ENCODE measurements around the gene COX10.
"Not testable (repeated sequence)": the region's sequence is repeated elsewhere in the genome, so short reads cannot be mapped to it uniquely, and the experiment has no call there.

Gene COX10

DNA sequence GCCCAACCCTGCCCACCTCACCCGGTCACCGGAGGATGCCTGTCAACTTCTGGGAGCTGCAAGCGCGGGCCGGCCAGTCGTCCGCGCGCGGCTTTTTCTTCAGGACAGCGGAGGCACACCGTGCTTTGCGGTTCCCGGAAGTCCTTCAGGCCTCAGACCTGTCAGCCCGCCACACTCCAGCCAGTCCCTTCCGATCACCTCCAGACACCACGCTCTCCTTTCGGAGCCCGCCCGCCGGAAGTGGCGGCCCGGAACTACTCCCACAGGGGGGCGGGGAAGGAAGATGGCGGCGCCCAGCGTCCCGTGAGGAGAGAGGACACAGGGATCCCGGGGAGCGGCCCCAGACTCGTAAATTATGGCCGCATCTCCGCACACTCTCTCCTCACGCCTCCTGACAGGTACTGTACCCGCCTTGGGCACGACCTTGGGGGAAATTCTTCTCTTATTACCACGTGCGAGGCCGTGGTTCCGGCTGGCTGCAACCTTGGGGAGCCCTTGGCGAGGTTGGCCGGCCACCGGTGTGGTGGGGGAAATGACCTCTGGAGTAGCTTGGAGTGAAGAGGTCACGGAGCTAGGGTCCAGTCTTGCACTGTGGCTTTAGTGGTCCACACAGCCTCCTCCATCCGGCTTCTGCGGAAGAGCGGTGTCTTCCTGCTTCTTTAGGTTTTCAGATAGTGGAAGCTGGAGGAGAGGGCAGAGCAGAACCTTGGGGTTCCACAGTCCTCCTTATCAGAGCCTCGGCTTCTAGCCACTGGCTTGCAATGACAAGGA lies at the start of gene COX10:
COX10 (plus strand) TSS at position 254 of the 771 bp plus-strand sequence; CDS start at position 356, 102 bp downstream.
- peak; percentile 82 to 95 for DNase-seq

DNA sequence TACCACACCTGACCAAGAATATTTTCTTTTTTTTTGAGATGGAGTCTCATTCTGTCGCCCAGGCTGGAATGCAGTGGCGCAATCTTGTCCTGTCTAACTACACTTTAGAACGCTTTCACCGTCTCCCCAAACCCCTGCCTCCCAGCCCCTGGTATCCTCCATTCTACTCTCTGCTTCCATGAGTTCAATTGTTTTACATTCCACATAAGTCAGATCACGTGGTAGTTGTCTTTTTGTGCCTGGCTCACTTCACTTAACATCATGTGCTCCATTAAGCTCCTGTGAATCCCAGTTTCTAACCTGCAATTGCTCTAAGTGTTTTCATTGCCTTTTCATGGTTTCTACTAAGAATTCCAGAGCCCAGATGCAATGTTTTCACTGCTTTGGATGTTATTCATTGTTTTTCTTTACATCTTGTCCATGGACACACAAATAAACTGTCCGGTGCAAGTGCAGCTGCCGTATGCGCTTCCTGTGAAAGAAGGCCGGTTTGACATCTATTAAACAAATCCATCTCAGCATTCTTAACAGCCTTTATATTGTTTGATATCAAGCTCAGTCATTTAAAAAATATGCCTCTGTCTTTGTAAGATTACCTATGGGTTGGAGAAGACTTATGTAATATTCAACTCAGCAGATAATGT lies 47.5 kb upstream of the COX10 start:
- DNase-seq = not testable (repeated sequence)

DNA sequence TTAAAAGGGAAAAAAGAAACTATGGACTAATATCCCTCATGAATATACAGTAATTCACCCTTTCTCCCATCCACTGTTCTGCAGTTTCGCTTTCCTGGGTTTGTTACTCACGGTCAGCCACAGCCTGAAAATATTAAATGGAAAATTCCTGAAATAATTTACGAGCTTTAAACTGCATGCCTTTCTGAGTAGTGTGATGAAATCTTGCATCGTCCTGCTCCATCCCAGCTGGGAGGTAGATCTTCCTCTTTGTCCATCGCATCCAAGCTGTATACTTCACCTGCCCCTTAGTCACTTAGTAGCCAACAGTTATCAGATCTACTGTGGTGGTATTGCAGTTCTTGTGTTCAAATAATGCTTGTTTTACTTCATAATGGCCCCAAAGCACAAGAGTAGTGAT lies 39.5 kb upstream of the COX10 start:
- not testable (repeated sequence) for DNase-seq

DNA sequence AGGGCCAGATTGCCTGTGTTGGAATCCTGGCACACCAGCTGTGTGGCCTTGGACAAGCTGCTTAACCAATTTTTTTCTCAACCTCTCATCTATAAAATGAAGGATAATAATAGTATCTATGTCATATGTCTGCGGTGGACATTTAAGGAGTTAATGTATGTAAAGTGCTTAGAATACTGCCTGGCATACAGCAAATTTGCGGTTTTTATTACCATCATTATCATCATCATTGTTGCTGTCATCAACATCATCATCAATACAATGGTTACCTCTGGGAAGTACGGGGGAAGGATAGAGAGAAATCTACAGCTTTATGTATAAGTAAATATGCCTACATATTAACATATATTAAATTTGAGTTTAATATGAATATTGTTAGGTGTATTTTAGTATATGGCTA lies 37.1 kb upstream of the COX10 start:
- DNase-seq = no peak

DNA sequence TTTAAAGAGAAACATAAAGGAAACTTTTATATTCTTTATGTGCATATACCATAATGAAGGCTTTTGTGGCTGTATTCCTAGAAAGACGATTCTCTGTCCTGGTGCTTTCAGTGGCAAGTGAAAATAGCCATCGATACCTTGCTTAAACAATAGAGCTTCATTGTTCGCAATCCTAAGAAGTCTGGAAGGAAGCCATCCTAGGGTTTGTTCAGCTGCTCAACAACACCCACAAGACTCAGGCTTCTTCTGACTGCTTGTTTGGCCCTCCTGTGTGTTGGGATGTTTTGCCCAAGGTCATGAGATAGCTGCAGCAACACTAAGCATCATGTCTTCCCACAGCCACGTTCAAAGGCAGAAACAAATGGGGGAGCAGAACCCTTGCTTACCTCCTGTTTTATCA lies 36.1 kb upstream of the COX10 start:
- DNase-seq = no peak

DNA sequence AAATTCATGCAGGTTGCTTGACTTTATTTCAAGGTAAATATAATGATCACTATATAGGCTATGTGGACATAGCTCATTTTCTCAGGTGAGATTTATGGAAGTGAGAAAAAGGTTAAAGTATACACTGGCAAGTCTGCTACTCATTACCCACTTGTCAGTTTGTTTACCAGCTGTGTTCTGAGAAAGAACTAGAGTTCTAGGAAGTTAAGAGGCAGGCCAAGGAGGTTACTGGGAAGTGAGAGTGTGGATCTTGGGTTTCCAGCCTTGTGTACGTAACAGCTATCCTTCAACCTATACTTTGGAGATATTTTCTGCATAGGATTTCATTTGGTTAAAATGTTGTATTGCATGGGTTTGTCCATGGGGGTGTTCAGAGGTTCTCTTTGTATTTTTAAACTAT lies 31.9 kb upstream of the COX10 start:
- DNase-seq = no peak

DNA sequence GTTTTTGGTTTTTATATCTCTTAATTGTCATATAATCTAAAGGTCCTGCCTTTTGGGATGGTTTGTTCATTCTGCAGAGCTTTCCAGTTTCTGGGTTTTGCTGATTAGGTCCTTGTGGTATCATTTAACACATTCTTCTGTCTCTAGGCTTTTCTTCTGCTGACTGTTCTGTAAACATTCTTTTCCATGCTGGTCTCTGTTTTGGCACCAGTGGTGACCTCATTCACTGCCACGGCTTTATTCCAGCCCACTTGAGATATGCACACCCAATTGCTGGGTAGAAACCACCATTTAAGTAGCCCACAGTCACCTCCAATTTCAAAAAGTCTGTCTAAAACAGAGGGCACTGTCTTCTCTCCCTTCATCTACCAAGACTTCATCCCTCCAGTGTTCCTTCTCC lies 31.1 kb upstream of the COX10 start:
- no peak for DNase-seq

DNA sequence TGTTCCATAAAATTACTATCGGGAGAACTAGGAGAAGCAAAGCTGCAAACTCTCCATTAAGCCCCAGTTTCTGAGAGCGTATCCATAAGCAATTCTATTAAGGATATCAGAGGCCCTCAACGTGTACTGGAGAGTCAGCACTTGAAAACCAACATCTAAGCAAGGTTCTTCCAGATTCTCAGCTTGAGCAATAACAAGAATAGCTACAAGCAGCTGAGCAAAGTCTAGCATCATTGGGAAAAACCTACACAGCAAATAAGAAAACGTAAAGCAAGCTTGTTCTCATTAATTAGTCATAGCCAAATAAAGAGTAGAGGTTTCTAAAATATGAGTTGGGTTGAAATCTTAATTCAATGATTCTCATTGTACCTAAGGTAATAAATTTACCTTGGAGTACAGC lies 26.9 kb upstream of the COX10 start:
- DNase-seq = no peak

DNA sequence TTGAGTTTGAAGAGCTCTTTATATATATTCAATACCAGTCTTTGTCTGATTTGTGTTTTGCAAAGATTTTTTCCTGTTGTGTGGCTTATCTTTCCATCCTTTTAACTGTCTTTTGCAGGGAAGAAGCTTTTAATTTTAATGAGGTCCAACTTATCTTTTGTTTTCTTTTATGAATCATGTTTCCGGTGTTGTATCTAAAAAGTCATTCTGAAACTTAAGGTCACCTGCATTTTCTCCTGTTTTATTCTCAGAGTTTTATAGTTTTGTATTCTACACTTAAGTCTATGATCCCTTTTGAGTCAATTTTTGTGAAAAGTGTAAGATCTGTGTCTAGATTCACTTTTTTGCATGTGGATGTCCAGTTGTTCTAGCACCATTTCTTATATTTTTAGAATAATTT lies 24.6 kb upstream of the COX10 start:
- DNase-seq = no peak

DNA sequence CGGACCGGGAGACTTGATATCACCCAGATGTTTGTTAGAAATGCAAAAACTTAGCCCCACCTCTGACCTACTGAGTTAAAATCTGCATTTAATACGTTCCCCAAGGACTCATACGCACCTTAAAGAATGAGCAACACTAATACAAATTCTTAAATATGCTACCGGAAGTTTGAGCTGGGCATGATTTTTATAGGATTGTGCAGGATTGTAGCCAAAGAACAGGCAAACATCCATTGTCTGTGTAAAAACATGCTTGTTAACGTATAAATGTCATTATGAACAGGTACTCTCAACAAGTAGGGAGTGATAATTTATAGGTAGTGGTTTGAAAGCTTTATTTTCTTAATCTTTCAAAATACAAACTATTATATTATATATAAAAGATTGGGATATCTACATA lies 22.3 kb upstream of the COX10 start:
- DNase-seq = no peak

DNA sequence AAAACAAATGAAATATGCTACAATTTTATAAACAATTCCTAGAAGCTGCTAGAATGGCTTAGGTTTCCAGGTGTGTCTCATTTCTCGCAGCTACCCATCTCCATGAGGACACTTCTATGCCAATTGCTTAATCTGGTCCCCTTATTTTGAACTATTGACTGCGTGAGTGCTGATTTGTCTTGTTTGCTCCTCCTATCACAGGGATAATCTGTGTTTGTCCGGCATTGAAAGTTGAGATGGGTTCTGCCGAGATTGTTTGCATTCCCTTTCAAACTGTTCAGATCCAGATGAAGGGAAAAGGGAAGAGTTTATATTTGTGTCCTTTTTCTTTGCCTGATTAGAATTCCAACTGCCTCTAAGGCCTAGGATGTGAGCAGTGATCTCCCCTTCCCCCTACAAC lies 21.7 kb upstream of the COX10 start:
- no peak for DNase-seq

DNA sequence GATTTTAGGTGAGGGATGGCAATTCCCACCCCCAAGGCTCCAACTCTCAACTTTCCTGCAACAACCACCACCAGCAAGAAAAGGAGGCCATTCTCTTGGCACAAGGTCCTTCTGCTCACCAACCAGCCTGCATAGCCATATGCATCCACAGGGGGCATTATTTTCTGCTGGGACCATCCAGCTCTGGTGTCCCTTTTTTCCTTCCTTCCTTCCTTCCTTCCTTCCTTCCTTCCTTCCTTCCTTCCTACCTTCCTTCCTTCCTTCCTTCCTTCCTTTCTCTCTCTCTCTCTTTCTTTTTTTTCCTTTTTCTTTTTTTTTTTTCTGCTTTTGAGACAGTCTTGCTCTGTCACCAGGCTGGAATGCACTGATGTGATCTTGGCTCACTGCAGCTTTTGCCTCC lies 21.1 kb upstream of the COX10 start:
- DNase-seq = no peak

DNA sequence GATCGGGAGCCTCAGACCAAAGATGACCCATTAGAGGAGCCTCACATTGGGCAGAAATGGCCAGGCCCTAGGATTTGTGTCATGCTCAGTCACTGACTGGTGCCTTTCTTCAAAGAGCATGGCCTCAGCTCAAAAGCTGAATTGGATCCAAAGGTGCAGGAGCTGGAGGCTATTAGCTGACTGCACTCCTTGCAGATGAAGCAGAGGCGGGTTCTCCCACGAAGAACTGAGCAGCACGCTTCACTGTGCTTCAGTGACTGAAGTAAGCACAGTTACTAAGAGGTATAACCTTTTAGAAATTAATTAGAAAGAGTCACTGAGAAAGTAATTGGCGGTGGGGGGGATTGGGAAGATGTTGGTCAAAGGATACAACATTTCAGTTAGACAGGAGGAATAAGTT lies 18.7 kb upstream of the COX10 start:
- DNase-seq = no peak

DNA sequence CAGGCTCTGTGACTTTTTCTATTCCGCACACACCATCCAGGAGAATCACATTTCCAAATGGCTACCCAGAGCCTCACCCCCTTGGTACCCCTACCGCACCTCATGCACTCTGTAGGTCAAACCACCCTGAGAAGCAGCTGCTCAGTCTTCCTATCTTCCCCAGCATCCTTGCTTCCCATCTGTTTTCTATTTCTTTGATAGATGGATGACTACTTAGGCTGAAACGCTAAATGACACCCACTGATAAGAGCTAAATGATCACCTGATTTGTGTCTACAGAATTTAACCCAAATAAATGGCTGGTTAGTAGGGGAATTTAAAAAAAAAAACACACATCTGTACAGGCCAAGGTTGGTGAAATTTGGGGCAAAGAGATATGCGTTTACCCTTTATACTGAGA lies 17.6 kb upstream of the COX10 start:
- no peak for DNase-seq

DNA sequence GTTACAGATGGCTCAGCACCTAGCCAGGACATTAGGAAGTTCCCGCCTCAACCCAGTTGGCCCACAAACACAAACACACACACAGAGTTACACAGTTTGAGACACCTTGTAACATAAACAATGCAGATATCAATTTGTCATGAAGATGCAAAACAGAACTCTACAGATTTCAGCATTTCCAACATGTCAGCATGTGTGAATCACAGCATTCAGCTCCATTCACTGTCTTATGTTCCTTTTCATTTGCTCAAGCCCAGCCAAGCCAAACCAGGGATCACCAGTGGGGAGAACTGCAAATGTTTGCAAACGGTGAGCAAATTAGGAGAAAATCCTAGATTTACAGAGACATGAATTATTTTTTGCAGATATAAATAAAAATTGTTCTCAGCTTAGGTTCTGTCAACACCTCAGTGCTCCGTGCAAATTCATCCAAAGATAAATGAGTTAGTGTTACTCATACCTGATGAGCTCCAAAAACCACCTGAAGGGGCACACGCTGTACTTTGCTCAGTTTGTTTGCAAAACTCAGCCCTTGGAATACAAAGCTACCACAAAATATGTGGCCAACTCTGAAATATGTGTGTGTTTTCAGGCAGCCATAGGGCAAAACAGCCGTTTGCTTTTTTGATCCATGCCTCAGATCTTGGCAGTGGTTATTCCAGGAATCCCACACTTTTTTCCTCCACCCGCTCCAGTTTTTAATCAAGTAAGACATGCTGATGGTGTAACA lies 16.3 kb upstream of the COX10 start:
- DNase-seq = no peak

DNA sequence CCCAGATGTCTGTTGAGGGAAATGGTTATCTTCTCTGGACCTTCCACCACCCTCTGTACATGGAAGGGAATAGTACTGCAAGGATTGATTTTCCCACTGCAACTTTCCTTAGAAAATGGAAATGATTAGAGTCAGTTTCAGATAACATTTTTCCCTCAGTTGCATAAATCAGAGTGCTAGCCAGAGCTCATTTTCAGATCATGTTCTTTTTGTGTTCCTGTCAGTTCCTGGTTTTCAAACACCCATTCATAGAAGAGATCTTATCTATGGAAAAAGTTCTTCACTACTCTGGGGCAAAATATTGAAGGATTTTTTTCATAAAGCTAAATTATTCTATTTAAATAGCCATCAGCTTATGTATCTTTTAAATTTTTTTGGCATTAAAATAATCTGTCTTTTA lies 11.7 kb upstream of the COX10 start:
- DNase-seq = no peak

DNA sequence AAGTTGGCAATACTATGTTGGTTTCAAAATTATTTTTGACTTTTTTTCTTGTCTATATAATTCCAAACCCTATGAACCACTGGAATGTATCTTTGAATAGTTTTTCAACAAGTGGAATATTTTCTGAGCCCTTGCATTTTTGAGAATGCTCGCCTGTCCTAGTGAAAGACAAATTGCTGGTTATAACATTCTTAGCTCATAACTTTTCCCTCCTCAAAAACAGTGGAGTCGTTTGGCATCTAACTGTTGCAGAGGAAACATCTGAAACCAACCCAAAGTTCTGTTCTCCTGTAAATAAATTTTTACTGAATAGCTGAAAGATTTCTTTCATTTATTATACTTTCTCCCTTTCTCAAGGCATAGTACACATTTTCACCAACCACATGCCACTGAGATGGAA lies 11.3 kb upstream of the COX10 start:
- DNase-seq = no peak

DNA sequence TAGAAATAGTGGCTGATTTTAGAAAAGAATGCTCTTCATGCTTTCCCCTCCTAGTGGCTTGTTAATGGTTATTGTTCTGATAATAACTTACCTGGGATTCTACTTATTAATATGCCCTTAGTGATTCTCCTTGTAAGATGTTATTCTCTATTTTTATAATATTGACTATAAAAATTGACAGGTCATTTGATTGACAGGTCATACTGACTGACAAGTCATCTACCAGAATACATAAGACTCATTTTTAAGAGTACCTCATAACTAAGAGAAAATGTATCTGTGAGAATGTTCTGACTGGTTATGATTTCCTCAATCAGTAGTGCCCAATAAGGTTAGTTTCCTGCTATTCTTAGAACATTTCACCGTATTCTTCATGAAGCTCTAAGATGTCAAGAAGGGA lies 8.6 kb upstream of the COX10 start:
- DNase-seq = no peak

DNA sequence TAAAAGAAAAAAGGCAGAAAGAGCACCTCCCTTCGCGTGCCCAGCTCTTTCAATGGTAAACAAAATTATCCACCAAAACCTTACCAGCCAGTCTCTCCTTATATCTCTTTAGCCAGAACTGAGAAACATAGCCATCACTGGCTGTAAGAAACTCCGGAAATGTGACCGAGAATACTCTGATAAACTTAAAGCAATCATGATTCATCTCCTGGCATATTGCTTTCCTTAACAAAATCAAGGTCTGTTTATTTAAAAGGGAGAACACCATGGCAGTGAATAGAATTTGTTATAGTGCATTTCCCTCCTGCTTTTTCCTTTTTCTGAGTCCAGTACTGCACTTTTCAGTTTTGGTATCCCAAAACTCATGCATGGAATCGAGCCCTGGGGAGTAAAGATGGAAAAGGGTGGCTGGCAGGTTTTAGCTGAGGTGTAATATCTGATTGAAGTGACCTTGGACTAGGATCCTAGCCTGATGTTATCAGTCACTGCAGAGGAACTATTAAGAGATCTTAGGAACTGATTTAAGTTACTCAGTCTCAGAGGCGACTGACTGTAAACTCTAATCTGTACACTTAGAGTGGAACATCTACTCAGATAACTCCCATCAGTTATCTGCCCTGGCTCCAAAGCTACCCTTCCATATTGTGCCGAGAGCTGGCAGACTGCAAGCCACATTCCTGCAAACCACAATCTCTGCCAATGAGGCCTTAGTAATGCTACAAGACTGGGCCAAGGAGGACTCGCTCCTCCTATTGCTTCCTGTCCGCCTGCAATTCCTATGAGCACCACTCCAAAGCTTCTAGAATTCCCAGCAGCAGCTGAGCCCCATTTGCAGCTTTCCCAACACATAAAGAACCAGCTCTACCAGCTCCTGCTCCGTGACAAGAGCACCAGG lies 7.4 kb upstream of the COX10 start:
- peak; percentile 69 to 94 for DNase-seq

DNA sequence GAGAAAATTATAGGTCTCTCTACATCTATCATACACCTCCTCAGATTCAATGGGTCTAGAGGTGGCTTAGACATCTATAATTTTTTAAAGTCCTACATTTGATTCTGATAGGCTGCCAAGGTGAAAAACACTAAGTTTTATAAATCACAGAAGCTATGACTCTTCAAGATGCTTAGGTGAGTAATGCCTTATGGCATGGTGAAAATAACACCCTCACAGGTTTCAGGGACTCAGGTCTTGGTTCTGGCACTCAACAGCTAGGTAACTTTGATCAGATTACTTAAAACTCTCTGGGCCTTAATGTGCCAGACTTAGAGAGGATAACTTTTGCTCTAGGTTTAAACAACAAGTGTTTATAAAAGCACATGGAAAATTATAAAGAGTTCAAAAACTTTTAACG lies 2.0 kb upstream of the COX10 start:
- DNase-seq = no peak

DNA sequence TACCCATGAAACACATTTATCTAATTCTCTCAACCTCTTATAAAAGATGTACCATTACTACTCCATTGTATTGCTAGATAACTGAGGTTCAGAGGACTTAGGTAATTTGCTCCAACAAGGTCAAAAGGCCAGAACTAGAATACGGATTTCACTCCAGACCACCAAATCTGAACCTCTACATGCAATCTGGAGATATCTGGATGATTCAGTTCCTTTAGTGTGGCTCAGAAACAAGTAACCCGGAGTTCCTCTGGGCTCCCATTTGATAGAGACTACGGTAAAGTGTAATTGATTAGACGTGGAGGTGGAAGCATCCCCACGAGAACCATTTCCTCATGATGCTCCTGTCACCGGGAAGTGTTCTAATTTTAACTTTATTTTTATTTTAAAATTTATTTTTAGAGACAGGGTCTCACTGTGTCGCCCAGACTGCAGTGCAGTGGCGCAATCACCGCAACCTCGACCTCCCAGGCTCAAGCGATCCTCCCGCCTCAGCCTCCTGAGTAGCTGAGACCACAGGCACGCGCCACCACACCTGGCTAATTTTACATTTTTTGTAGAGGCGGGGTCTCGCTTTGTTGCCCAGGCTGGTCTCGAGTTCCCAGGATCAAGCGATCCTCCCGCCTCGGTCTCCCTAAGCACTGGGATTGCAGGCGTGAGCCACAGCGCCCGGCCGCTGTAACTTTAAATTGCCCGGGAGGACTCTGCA lies 608 bp upstream of the COX10 start:
- DNase-seq = no peak

DNA sequence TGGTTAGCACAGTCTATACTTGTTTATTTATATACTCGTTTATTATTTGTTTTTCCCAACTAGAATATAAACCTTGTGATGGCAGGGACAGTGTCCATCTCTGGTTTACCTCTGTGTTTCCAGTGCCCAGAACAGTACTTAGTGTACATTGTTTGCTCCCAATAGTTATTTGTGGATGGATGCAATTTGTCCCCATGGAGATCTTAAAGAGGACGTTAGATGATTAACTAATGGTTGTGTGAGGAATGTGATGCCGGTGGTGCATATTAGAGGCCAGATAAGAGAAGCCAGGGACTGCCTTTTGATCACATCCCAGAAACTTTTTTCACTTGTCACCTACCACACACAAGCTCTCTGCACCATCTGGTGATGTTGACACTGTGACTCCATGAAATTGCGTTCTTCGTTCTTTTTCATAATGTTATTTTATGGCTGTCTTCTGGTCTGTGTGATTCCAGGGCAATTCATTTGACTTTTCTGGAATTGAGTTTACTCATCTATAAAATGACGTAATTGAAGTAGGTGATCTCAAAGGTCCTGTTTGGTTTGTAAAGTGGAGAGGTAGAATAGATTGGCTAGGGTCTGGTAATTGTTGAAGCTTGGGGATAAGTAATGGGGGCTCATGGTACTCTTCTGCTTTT lies 1.2 kb downstream of the COX10 start:
- DNase-seq = no peak

Data from SW 1271 (cell line).